Breast epithelium (tissue), 3 donors: ENCODE data around the gene TRAF4.

Experiments used
- CTCF ChIP-seq, 3 donors: fragments of 450-650 bp; IDR thresholded peaks; one replicate each; pipeline ENCODE4 v1.5.1; 2016 to 2017; ENCODE audit warnings: antibody characterized with exemption in 3 of 3, mild to moderate bottlenecking in 3 of 3, moderate library complexity in 3 of 3
- POLR2A ChIP-seq: fragments of 450-650 bp; IDR thresholded peaks from one replicate; pipeline ENCODE4 v1.6.1; 2016; ENCODE audit warnings: antibody characterized with exemption, mild to moderate bottlenecking, moderate library complexity
- POLR2AphosphoS5 ChIP-seq, 3 donors: sonication (generic); formaldehyde crosslinking; IDR thresholded peaks; one replicate each; pipeline ENCODE4 v1.6.1; 2017; ENCODE audit warnings: antibody characterized with exemption in 3 of 3

DNA sequence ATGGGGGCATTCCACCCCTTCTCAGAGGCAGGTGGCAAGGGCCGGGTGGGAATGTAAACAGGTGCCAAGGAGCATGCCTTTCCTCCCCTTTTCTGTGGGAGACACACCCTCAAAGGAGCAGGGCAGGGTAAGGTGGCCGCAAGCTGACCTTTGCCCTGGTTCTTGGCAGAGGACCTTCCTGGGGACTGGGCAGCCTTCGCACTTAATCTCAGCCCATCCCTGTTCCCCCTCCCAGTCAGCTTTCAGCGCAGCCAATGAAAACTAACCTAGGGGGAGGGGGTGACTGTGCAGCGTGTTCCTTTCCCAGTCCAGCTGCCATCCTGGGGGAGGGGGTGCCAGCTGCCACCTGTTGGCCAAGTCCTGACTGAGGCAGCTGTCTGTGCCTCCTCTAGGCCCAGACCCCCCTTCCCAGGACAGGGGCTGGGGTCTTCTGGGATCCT lies 2.8 kb downstream of the TRAF4 start:
- no peak for TF ChIP-seq CTCF (IDR thresholded peaks at IDR 0.05)
- TF ChIP-seq POLR2A: no peak
- TF ChIP-seq POLR2AphosphoS5 (IDR thresholded peaks at IDR 0.05): no peak
